Neural progenitor cell (in vitro differentiated cells): ENCODE data around the gene EIF4G3. TPM values are rescaled to one million over a fixed set of nuclear protein-coding genes. Genes with fewer than 3 reads are reported as not detected.

Experiments used
- DNase-seq: peaks from one replicate; pipeline ENCODE4 v3.0.0-alpha.2; 2016; ENCODE audit warnings: low spot score
- H2AFZ ChIP-seq: fragments of 200-600 bp; sonication (generic); replicated peaks from 2 replicates; pipeline ENCODE4 v1.6.1; 2016; ENCODE audit warnings: antibody characterized with exemption
- H3F3A ChIP-seq: fragments of 200-600 bp; sonication (generic); 2 replicates; pipeline ENCODE4 v1.6.1; 2016; ENCODE audit warnings: antibody characterized with exemption, low read depth
- H3K27ac ChIP-seq: fragments of 200-600 bp; sonication (generic); 2 replicates; pipeline ENCODE4 v1.5.1; 2016; ENCODE audit warnings: mild to moderate bottlenecking
- H3K27me3 ChIP-seq: fragments of 200-600 bp; sonication (generic); 2 replicates; pipeline ENCODE4 v1.6.1; 2016; ENCODE audit warnings: mild to moderate bottlenecking, moderate library complexity
- H3K36me3 ChIP-seq: fragments of 200-600 bp; sonication (generic); 2 replicates; pipeline ENCODE4 v1.5.1; 2016
- H3K4me1 ChIP-seq: fragments of 200-600 bp; sonication (generic); 2 replicates; pipeline ENCODE4 v1.6.1; 2016; ENCODE audit warnings: mixed run types
- H3K4me2 ChIP-seq: fragments of 200-600 bp; sonication (generic); 2 replicates; pipeline ENCODE4 v1.6.1; 2016
- H3K4me3 ChIP-seq: fragments of 200-600 bp; sonication (generic); 2 replicates; pipeline ENCODE4 v1.5.1; 2016
- H3K79me2 ChIP-seq: fragments of 200-600 bp; sonication (generic); 2 replicates; pipeline ENCODE4 v1.6.1; 2016; ENCODE audit warnings: low read depth
- H3K9ac ChIP-seq: fragments of 200-600 bp; sonication (generic); 2 replicates; pipeline ENCODE4 v1.6.1; 2016
- H3K9me3 ChIP-seq: fragments of 200-600 bp; sonication (generic); 2 replicates; pipeline ENCODE4 v1.5.1; 2016; ENCODE audit warnings: low read depth
- H4K20me1 ChIP-seq: fragments of 200-600 bp; sonication (generic); 2 replicates; pipeline ENCODE4 v1.6.1; 2016; ENCODE audit warnings: low read depth
- H3K27ac Mint-ChIP-seq: 3 replicates; pipeline ENCODE4 v1.8.0; 2021; ENCODE audit warnings: mixed read lengths
- H3K27me3 Mint-ChIP-seq: 2 replicates; pipeline ENCODE4 v1.8.0; 2022; ENCODE audit warnings: low read depth, mild to moderate bottlenecking, inconsistent platforms, moderate library complexity, mixed read lengths; ENCODE audit not compliant: insufficient read depth
- H3K36me3 Mint-ChIP-seq: 3 replicates; pipeline ENCODE4 v1.8.0; 2021; ENCODE audit warnings: mixed read lengths
- H3K4me1 Mint-ChIP-seq: 3 replicates; pipeline ENCODE4 v1.8.0; 2021; ENCODE audit warnings: mixed read lengths
- H3K4me3 Mint-ChIP-seq: 3 replicates; pipeline ENCODE4 v1.8.0; 2021; ENCODE audit warnings: mild to moderate bottlenecking, moderate library complexity, mixed read lengths
- H3K9me3 Mint-ChIP-seq: 3 replicates; pipeline ENCODE4 v1.8.0; 2020; ENCODE audit warnings: mixed read lengths
- CTCF ChIP-seq: fragments of 200-600 bp; sonication (generic); IDR thresholded peaks from 2 replicates; pipeline ENCODE4 v1.5.1; 2017; ENCODE audit warnings: antibody characterized with exemption, mild to moderate bottlenecking
- EZH2 ChIP-seq: fragments of 200-600 bp; sonication (generic); IDR thresholded peaks from 2 replicates; pipeline ENCODE4 v1.6.1; 2017; ENCODE audit warnings: antibody characterized with exemption, mild to moderate bottlenecking, moderate library complexity
- EZH2phosphoT487 ChIP-seq: fragments of 200-600 bp; sonication (generic); IDR thresholded peaks from 2 replicates; pipeline ENCODE4 v1.6.1; 2017; ENCODE audit warnings: antibody characterized with exemption
- total RNA-seq: library from RNA; depleted of rRNA; stranded (reverse); fragments of >200 nt; gene quantifications from 2 replicates; pipeline ENCODE4 v1.2.3, GENCODE V29; 2015; ENCODE audit warnings: low replicate concordance

Gene EIF4G3
- total RNA-seq, 1 donor from 2014 or later = 73.4 TPM

GRCh38 chr1:20814534-20814871, 362.2 kb downstream of the EIF4G3 start:
- H3K27me3 Mint-ChIP-seq = peaks cover 5% of the 10 kb centered on the region
- Histone ChIP-seq H3K27ac (no peak overlapping the region), H3K4me3 (no peak overlapping the region), H3K27me3 (no peaks in the 10 kb centered on the region), H3F3A (peaks cover 2% of the 10 kb centered on the region), H3K4me1 (no peaks in the 10 kb centered on the region), H4K20me1 (no peaks in the 10 kb centered on the region), H3K36me3 (peaks cover 5% of the 10 kb centered on the region), H3K79me2 (no peaks in the 10 kb centered on the region), H3K9ac (no peak overlapping the region), H3K9me3 (no peaks in the 10 kb centered on the region), H3K4me2 (no peak overlapping the region), H2AFZ (no peak overlapping the region)
- H3K9me3 Mint-ChIP-seq = peaks cover 1% of the 10 kb centered on the region
- H3K4me3 Mint-ChIP-seq = no peak overlapping the region
- TF ChIP-seq EZH2 (no peak), CTCF (no peak), EZH2phosphoT487 (no peak)
- no peak for DNase-seq
- no peaks in the 10 kb centered on the region for H3K4me1 Mint-ChIP-seq
- H3K27ac Mint-ChIP-seq = no peak overlapping the region
- peaks cover 21% of the 10 kb centered on the region for H3K36me3 Mint-ChIP-seq

GRCh38 chr1:20811916-20812315, 364.8 kb downstream of the EIF4G3 start:
- peaks cover 5% of the 10 kb centered on the region for H3K27me3 Mint-ChIP-seq
- DNase-seq = no peak
- H4K20me1 ChIP-seq = peaks cover 3% of the 10 kb centered on the region
- H3K79me2 ChIP-seq = no peaks in the 10 kb centered on the region
- no peaks in the 10 kb centered on the region for H3F3A ChIP-seq
- no peaks in the 10 kb centered on the region for H3K9me3 ChIP-seq
- no peaks in the 10 kb centered on the region for H3K4me1 Mint-ChIP-seq
- H3K4me3 Mint-ChIP-seq = no peak overlapping the region
- H3K4me2 ChIP-seq = no peak overlapping the region
- no peak overlapping the region for H3K9ac ChIP-seq
- no peaks in the 10 kb centered on the region for H3K27me3 ChIP-seq
- no peak overlapping the region for H2AFZ ChIP-seq
- TF ChIP-seq EZH2 = no peak
- no peak for TF ChIP-seq CTCF
- no peak for TF ChIP-seq EZH2phosphoT487
- H3K4me3 ChIP-seq = no peak overlapping the region
- H3K27ac ChIP-seq = no peak overlapping the region
- peaks cover 16% of the 10 kb centered on the region for H3K36me3 Mint-ChIP-seq
- no peaks in the 10 kb centered on the region for H3K4me1 ChIP-seq
- peaks cover 1% of the 10 kb centered on the region for H3K9me3 Mint-ChIP-seq
- no peak overlapping the region for H3K27ac Mint-ChIP-seq
- H3K36me3 ChIP-seq = peaks cover 13% of the 10 kb centered on the region

GRCh38 chr1:20793236-20793635, 383.5 kb downstream of the EIF4G3 start:
- Histone ChIP-seq H3K4me2 (no peak overlapping the region), H3K36me3 (no peaks in the 10 kb centered on the region), H3K4me3 (no peak overlapping the region), H3F3A (peaks cover 19% of the 10 kb centered on the region), H3K4me1 (peaks cover 3% of the 10 kb centered on the region), H3K9ac (no peak overlapping the region), H2AFZ (no peak overlapping the region), H3K27ac (no peak overlapping the region), H3K79me2 (no peaks in the 10 kb centered on the region), H3K9me3 (no peaks in the 10 kb centered on the region), H3K27me3 (no peaks in the 10 kb centered on the region), H4K20me1 (no peaks in the 10 kb centered on the region)
- Mint-ChIP-seq H3K36me3 (peaks cover 2% of the 10 kb centered on the region), H3K9me3 (no peaks in the 10 kb centered on the region), H3K27ac (no peak overlapping the region), H3K4me3 (no peak overlapping the region), H3K4me1 (peaks cover 2% of the 10 kb centered on the region), H3K27me3 (peaks cover 3% of the 10 kb centered on the region)
- no peak for TF ChIP-seq CTCF
- TF ChIP-seq EZH2phosphoT487 = no peak
- no peak for TF ChIP-seq EZH2
- no peak for DNase-seq

GRCh38 chr1:20792196-20792595, 384.5 kb downstream of the EIF4G3 start:
- H3K27me3 Mint-ChIP-seq = peaks cover 6% of the 10 kb centered on the region
- no peaks in the 10 kb centered on the region for H3K36me3 ChIP-seq
- H3K4me1 Mint-ChIP-seq = peaks cover 8% of the 10 kb centered on the region
- no peak overlapping the region for H3K27ac ChIP-seq
- no peaks in the 10 kb centered on the region for H3K27me3 ChIP-seq
- H3K4me3 ChIP-seq = no peak overlapping the region
- H3K4me3 Mint-ChIP-seq = no peak overlapping the region
- DNase-seq = no peak
- TF ChIP-seq EZH2phosphoT487 (no peak), CTCF (no peak), EZH2 (no peak)
- no peak overlapping the region for H3K9ac ChIP-seq
- peaks cover 2% of the 10 kb centered on the region for H3K36me3 Mint-ChIP-seq
- no peak overlapping the region for H2AFZ ChIP-seq
- no peak overlapping the region for H3K4me2 ChIP-seq
- H3F3A ChIP-seq = peaks cover 29% of the 10 kb centered on the region
- H3K9me3 Mint-ChIP-seq = no peaks in the 10 kb centered on the region
- no peak overlapping the region for H3K27ac Mint-ChIP-seq
- no peaks in the 10 kb centered on the region for H4K20me1 ChIP-seq
- H3K79me2 ChIP-seq = no peaks in the 10 kb centered on the region
- no peaks in the 10 kb centered on the region for H3K9me3 ChIP-seq
- H3K4me1 ChIP-seq = peaks cover 8% of the 10 kb centered on the region
